Bronchial epithelial cell (primary cell): Measurements from ENCODE around the gene FADS1. TPM values are rescaled to one million over a fixed set of nuclear protein-coding genes. Genes with fewer than 3 reads are reported as not detected.

Experiments used
- DNase-seq: peaks from one replicate; pipeline ENCODE4 v3.0.0-alpha.2; 2010; ENCODE audit warnings: low read depth
- FAIRE-seq: peaks from 2 replicates; lab custom pipeline; 2011; peaks lifted over from hg19 to GRCh38; lab: Jason Lieb, UNC
- H3K27me3 ChIP-seq: 2 replicates; pipeline ENCODE4 v1.5.1; 2011; ENCODE audit warnings: low read length; ENCODE audit not compliant: control insufficient read depth, insufficient read depth
- H3K36me3 ChIP-seq: 2 replicates; pipeline ENCODE4 v1.5.1; 2011; ENCODE audit warnings: low read length; ENCODE audit not compliant: control insufficient read depth, insufficient read depth
- H3K4me3 ChIP-seq: 2 replicates; pipeline ENCODE4 v1.5.1; 2011; ENCODE audit warnings: mild to moderate bottlenecking, low read depth, low read length, control low read depth
- CTCF ChIP-seq: IDR thresholded peaks from 2 replicates; pipeline ENCODE4 v1.5.1; 2011; ENCODE audit warnings: mild to moderate bottlenecking, moderate library complexity, low read length, control low read depth, inconsistent platforms; ENCODE audit not compliant: insufficient read depth, severe bottlenecking
- total RNA-seq: library from RNA; depleted of rRNA; stranded (reverse); fragments of >200 nt; gene quantifications from 2 replicates; pipeline ENCODE4 v1.2.1, GENCODE V29; 2014

FADS1 gene
- total RNA-seq, 1 donor from 2014 or later, result 46.9 TPM

GRCh38 chr11:61771985-61772455, 44.8 kb downstream of the FADS1 start:
- no peak for TF ChIP-seq CTCF
- Histone ChIP-seq H3K27me3 (no peaks in the 10 kb centered on the region), H3K4me3 (no peak overlapping the region), H3K36me3 (no peaks in the 10 kb centered on the region)
- DNase-seq (no peak), FAIRE-seq (no peak)

GRCh38 chr11:61771195-61771894, 45.5 kb downstream of the FADS1 start:
- Histone ChIP-seq H3K27me3 (no peaks in the 10 kb centered on the region), H3K36me3 (no peaks in the 10 kb centered on the region), H3K4me3 (no peak overlapping the region)
- no peak for TF ChIP-seq CTCF
- DNase-seq (no peak), FAIRE-seq (no peak)

GRCh38 chr11:61769946-61770683, 46.7 kb downstream of the FADS1 start:
- no peak for TF ChIP-seq CTCF
- Histone ChIP-seq H3K4me3 (no peak overlapping the region), H3K27me3 (no peaks in the 10 kb centered on the region), H3K36me3 (no peaks in the 10 kb centered on the region)
- DNase-seq (no peak), FAIRE-seq (no peak)

- H3K4me3 ChIP-seq, result no peak overlapping the region
- TF ChIP-seq CTCF, result no peak
- no peaks in the 10 kb centered on the region for H3K36me3 ChIP-seq
- FAIRE-seq (no peak), DNase-seq (no peak)
- no peaks in the 10 kb centered on the region for H3K27me3 ChIP-seq
Observed at GRCh38 chr11:61769169-61769920, 47.5 kb downstream of the FADS1 start.

GRCh38 chr11:61768376-61769076, 48.3 kb downstream of the FADS1 start:
- no peaks in the 10 kb centered on the region for H3K27me3 ChIP-seq
- no peaks in the 10 kb centered on the region for H3K36me3 ChIP-seq
- no peak for FAIRE-seq
- no peak for TF ChIP-seq CTCF
- no peak overlapping the region for H3K4me3 ChIP-seq
- DNase-seq, result no peak
